ENCODE results near the gene ZBTB1. TPM values are rescaled to one million over a fixed set of nuclear protein-coding genes. Genes with fewer than 3 reads are reported as not detected.

ZBTB1 gene
- 52.5 and 55.5 TPM in 2 replicates for total RNA-seq

GRCh38 chr14:64504310-64504896 lies at the start of gene ZBTB1:
Gene ZBTB1 (plus strand): TSS chr14:64504770. CDS start chr14:64521505, 16,735 bp downstream.

GRCh38 chr14:64465191-64465822 lies 39.3 kb upstream of the ZBTB1 start, which contains the start of gene AKAP5:
Gene AKAP5 (plus strand): TSS chr14:64465499. CDS start chr14:64468395, 2,896 bp downstream.

DNA sequence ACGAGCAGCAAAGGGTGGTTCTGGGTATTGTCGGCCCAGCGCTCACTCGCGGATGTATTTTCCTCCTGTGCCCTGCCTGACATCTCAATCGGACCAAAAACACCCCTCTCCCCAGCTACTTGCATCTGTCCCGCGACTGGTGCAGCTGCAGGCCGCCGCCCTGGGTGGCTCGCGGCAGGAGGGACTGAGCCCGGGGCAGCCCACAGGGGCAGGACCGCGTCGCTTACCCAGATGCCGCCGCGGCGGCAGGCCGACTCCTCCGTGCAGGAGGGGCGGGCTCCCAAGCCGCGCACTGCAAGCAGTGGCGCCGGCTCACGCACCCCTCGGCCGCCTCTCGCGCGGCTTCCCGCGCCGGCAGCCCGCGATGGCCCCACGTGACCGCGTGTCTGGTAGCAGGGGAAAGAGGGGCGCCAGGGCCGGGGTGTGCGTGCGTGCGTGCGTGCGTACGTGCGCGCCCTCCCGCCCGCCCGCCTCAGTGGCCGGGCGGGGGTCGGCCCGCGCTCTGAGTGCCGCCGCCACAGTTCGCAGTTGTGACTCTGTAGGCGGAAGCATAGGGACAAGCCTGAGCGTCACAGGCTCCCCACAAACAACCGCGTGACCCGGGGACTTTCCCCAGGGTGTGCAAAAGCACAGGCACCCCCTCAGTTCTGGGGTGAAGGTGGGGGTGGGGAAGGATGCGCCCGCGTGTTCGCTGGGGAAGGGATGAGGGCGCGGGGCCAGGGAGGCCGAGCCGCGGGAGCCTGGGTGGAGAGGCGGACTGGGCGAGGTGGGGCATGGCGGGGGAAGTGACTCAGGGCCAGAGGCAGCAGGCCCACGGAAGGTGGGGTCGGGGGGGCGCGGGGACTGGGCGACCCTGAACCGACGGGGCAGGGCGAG lies 898 bp upstream of the ZBTB1 start, which contains the start of gene ZBTB25:
TSS of gene ZBTB25 (minus strand) at position 405 of the 876 bp plus-strand sequence. CDS start 13,305 bp downstream, outside the sequence.

GRCh38 chr14:64540208-64541202 lies 35.9 kb downstream of the ZBTB1 start, which contains the start of gene HSPA2:
Gene HSPA2 (plus strand): TSS chr14:64540741. CDS start chr14:64540850, 109 bp downstream.

DNA sequence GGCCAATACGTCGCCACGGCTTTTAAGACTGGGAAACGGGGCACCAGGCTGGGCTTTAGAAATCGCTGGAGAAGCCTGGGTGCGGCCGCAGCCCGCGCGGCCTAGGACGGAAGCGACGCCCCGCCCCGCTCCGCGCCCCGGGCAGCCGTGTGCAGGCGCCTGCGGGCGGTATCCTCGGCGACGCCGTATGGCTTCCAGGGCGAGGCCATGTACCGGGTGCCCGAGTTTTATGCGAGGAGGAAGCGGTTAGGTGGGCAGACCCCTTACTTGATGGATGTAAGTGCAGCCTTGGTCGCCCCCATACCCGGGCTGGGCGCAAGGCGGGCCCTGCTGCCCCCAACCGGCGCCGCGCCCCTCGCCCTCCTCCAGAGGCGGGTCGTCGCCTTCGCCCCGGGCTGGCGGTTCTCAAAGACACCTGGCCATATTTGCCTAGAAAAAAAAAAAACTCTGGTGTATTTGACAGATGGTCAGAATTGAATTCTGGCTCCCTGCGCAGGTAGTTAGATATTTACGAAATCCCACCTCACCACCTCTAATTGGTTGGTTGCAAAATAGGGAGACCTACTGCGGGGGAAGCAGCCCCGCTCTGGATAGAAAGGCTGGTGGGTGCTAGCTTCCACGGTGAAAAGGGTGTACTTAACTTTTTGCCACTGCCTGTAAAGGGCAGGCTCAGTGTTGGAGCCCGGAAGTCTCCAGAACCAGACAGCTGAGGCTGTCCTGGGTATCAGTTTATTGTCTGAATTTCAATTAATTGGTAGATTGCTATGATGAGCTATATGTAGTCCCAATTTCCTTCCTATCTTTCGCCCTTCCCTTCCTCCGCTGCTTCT lies 45.4 kb downstream of the ZBTB1 start, which contains the start of gene PPP1R36:
TSS of gene PPP1R36 (plus strand) at position 171 of the 830 bp plus-strand sequence. CDS start at position 208, 37 bp downstream.

Small RNAs within 50 kb of the gene (small RNA-seq; reads per million reads assigned to genes)
- gene AL049869.4 = not detected

Other genes with a start within 250 kb of the ZBTB1 start
- 0.33 and 0.57 TPM in 2 replicates for gene ESR2, start 210.4 kb upstream of the ZBTB1 start, total RNA-seq
- gene MTHFD1, start 116.4 kb upstream of the ZBTB1 start, total RNA-seq = 25.5 and 49.2 TPM in 2 replicates
- gene AKAP5, start 39.3 kb upstream of the ZBTB1 start, total RNA-seq = 0.33 and 0.76 TPM in 2 replicates
- 4.6 and 5.7 TPM in 2 replicates for gene ZBTB25, start 932 bp upstream of the ZBTB1 start, total RNA-seq
- gene HSPA2, start 36.0 kb downstream of the ZBTB1 start, total RNA-seq = 8.7 and 15.4 TPM in 2 replicates
- gene PPP1R36, start 45.2 kb downstream of the ZBTB1 start, total RNA-seq = 0.65 and 0.67 TPM in 2 replicates
- gene PLEKHG3, start 199.7 kb downstream of the ZBTB1 start, total RNA-seq = 2.3 and 3.6 TPM in 2 replicates

Measured in vein endothelial cell (primary cell).